ENCODE data around the gene DTYMK.
A peak's percentile ranks its signal among the peaks of the same experiment; 100 is the strongest.
"Not testable (repeated sequence)": the region's sequence is repeated elsewhere in the genome, so short reads cannot be mapped to it uniquely, and the experiment has no call there.

Gene DTYMK, protein sequence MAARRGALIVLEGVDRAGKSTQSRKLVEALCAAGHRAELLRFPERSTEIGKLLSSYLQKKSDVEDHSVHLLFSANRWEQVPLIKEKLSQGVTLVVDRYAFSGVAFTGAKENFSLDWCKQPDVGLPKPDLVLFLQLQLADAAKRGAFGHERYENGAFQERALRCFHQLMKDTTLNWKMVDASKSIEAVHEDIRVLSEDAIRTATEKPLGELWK

DNA sequence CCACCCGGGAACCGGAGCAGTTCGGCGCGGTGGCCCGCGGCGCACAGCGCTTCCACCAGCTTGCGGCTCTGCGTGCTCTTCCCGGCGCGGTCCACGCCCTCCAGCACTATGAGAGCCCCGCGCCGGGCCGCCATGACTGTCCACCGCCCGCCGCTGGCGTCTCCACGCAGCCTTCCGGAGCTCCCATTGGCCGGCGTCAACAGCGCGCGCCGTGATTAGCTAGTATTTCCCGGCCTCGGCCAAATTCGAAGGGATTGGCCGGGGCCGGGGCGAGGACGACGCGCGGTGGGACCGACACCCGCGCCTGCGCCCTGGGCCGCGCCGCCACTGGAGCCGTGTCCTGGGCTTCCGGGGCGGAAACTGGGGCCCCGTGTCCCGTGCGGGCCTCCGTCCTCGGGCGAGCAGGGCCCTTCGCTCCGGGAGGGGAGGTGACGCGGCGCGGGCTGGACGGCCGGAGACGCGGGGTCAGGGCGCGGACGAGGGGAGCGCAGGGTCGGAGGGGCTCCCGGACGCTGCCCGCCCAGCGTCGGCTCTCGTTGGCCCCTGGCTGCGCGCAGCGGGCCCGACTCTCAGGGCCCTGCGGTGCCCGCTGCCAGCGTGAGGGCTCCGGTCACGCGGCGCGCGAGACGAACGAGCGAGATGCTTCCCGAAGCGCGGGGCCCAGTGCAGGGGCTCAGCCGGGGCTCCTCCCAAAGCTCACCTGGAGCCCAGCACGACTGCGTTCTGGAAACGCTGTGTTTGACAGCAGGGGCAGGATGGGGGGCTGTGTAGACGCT is at the start of gene DTYMK:
Gene DTYMK (minus strand): TSS at position 166 of the 776 bp plus-strand sequence. CDS start 32 bp downstream, at position 134.
- DNase-seq, result peak; percentile 94

DNA sequence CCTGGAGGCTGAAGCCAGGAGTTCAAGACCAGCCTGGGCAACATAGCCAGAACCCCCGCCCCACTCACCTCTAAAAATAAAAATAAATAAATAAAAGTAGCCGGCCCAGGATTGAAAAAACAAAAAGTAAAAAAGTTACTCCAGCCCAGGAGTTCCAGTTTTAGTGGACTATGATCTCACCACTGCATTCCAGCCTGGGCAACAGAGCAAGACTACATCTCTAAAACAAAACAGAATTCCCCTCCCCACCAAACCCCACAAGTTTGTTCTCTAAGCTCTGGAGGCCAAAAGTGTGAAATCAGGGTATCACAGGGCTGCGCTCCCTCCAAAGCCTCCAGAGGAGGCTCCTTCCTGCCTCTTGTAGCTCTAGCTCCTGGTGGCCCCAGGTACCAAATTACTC is 49.5 kb upstream of the DTYMK start:
- DNase-seq, result no peak

DNA sequence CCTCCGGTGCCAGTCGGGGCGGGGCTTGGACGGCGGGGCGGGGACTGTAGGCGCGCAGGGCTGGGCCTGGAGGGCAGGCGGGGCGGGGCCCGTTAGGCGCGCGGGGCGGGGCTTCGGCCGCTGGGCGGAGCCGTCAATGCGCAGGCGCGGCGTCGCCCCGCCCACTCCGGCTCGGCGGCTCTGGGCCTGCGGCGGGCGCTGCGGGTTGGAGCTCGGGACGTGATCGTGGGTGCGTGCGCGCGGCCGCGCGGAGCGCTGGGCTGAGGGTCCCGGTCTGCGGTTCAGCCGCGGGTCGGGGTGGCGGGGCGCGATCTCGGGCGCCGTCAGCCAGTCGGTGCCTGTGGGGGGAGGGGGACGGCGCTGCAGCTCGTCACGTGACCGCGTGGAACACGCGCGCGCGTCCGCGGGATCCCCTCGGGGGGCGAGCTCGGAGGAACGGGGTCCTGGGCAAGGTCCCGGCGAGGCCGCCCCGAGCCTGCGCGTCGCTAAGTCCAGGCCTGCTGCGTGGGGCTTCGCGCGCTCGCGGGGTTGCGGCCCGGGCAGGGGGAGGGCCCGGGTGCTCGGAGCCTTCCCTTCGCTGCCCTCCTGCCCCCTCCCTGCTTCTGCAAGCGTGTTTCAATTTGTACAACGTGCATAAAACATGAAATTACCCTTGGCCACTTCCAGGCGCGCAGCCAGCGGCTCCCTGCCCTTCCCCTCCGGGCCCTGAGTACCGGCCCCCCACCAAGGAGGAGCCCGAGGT is 48.0 kb upstream of the DTYMK start, which contains the start of gene D2HGDH:
Gene D2HGDH (plus strand): TSS at position 164 of the 742 bp plus-strand sequence. CDS start 595 bp downstream, outside the sequence.
- peak; percentile 91 for DNase-seq

DNA sequence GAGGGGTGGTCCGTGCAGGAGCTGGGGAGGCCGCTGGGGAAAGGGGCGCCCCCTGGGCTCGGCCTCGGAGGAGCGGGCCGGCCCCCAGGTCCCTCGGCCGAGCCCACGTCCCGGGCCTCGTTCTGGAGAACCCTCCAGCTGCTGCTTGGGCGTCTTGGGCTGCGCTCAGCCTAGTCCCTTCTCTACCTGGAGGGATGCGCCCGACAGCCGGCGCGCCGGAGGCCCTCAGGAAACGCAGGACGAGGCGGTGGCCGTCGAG is 47.5 kb upstream of the DTYMK start:
- DNase-seq, result no peak

DNA sequence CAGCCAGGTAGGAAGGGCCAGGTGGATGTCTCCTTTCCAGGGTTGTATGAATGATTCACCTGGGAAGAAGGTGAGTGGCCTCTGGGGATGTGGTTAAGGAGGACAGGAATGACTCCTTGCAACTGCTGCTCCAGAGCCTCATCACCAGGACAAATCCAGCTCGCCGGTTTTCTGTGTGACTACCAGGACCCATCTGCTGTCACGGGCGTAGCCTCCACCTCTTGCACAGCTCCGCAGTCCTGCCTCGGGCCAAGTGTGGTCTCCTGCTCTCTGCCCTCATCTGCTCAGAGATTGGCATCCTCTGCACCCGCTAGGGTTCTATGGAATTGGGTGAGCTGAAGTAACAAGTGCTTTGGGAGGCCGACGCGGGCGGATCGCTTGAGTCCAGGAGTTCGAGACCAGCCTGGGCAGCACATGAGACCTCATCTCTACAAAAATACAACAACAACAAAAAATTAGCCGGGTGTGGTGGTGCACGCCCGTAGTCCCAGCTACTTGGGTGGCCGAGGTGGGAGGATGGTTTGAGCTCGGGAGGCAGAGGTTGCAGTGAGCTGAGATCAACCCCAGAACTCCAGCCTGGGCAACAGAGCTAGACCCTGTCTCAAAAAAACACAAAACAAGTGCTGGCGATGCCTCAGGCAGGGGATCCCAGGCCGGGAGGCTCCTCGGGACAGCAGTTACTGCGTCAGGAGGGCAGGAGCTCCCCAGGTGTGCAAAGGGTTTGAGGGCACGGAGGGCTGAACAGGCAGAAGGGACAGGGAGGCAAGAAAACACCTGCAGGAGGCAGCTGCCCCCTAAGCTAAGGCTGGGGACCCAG is 47.0 kb upstream of the DTYMK start:
- DNase-seq, result no peak

DNA sequence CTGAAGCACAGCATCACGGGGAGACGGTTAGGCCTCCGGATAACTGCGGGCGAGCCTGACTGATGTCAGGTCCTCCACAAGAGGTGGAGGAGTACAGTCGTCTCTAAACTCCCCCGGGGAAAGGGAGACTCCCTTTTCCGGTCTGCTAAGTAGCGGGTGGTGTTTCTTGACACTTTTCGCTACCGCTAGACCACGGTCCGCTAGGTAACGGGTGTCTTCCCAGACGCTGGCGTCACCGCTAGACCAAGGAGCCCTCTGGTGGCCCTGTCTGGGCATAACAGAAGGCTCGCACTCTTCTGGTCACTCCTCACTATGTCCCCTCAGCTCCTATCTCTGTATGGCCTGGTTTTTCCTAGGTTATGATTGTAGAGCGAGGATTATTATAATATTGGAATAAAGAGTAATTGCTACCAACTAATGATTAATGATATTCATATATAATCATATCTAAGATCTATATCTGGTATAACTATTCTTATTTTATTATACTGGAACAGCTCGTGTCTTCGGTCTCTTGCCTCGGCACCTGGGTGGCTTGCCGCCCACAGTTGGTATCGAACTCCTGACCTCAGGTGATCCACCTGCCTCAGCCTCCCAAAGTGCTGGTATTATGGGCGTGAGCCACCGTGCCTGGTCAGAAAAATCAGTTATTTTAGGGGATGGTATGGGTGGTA is 46.0 kb upstream of the DTYMK start:
- DNase-seq, result not testable (repeated sequence)

DNA sequence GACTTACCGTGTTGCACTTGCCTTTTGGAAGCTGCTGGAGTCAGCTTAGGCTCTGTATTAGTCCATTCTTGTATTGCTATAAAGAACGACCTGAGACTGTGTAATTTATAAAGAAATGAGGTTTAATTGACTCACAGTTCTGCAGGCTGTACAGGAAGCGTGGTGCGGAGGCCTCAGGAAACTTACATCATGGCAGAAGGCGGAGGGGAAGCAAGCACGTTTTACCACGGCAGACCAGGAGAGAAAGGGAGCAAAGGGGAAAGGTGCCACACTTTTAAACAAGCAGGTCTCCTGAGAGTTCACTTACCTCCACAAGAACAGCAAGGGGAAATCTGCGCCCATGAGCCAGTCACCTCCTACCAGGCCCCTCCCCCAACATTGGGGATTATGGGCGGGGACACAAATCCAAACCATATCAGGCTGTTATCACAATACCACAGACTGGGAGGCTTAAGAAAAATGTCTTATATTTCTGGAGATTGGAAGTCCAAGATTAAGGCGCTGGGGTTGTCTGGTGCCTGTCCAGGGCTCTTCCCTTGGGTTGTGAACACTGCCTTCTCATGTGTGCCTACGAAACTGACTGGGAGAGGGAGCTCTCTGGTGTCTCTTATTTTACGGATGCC is 44.2 kb upstream of the DTYMK start:
- no peak for DNase-seq

DNA sequence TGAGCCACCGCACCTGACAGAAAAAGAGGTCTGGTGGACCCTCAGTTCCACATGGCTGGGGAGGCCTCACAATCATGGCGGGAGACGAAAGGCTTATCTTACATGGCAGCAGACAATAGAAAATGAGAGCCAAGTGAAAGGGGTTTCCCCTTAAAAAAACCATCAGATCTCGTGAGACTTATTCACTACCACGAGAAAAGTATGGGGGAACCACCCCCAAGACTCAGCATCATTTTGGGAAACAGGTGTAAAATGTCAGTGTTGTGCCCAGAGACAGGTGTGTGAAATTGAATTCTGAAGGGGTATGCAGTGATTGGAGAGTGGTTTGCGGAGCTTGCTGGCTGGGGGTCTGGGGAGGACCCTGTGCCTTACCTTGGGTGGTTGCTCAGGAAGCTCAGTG is 43.3 kb upstream of the DTYMK start:
- no peak for DNase-seq

DNA sequence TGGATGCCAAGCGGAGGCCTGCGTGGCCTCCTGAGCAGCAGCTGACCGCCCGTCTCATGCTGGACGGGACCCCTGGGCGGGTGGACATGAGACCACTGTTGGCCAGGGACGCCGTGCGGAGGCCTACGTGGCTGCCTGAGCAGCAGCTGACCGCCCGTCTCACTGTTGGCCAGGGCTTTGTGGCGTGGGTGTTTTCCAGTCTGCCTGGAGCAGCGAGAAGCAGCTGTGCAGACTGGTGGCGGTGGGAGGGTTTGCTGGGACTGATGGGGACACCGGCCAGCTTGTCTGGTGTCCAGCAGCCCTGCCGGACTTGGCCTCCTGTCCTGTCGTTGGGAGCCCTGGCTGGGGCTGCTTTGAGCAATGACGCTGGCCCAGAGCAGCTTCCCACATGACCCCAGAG is 42.0 kb upstream of the DTYMK start:
- DNase-seq, result no peak

DNA sequence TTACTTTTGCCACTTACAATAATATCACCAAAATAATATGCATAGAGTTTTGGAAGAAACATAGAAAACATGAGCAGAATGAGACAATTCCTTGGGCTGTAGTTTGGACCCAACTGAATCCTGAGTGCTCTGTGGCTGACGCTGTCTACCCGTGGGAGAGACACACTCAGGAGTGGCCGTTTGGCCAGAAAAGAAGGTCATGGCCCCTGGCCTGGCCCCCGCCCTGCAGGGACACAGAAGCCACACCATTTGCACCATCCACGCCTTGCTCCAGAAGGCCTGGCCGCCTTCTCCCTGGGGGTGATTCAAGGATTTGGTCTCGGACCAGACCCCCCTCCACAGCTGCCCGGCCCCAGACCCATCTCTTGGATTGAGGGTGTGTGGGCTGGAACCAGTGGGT is 41.4 kb upstream of the DTYMK start:
- DNase-seq, result no peak

DNA sequence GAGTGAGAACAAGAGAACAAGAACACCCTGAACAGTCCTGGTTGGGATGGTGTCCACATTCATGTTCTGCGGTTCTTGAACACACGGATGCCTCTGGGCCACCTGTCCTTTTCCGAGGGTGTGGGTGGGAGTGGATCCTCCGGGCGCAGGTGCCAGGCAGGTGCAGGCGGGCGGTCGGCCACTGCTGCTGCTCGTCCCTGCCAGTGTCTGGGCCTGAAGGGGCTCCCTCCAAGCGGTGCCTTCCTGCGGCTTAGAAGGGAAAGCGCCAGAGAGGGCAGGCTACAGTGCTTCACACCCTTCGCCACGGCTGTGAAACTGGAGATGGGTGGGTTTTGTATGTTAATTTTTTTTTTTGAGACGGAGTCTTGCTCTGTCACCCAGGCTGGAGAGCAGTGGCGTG is 39.8 kb upstream of the DTYMK start:
- no peak for DNase-seq

DNA sequence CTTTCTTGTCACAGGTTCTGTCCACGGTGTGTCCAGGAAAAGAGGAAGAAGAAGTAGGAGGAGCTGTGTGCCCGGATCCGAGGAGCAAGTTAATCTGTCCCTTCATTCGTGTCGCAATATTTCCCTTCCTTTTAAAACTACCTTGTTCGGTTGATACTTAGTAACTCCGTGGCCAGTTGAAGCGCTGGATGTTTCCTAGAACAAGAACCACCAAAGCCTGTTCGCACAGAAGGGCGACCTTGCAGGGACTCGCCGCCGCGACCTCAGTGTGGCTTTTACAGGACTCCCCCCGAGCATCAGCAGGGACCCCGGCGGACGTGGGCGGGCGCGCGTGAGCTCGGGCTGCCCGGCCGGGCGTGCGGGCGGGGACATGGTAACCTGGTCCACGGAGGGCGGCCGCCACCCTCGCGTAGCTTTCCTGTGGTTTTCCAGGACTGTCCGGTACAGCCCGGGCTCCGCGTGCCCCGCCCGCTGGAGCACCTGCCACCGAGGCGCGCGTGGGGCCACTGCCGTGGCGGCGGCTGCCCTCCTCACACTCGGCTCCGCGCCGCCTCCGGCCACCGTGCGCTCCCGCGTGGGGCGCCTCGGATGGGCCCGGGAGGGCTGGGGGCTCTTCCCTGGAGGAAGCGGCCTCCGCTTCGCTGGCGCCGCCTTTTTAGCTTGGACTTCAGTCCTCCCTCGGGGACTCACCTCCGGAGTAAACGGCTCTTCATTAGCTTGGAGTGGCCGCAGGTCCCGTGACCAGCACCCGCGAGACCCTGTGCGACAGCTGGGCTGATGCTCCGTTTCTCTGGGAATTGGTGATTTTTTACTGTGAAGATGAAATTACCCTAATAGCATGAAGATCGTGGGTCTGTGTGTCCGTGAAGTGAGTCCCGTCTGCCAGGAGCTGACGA is 38.6 kb upstream of the DTYMK start:
- no peak for DNase-seq

DNA sequence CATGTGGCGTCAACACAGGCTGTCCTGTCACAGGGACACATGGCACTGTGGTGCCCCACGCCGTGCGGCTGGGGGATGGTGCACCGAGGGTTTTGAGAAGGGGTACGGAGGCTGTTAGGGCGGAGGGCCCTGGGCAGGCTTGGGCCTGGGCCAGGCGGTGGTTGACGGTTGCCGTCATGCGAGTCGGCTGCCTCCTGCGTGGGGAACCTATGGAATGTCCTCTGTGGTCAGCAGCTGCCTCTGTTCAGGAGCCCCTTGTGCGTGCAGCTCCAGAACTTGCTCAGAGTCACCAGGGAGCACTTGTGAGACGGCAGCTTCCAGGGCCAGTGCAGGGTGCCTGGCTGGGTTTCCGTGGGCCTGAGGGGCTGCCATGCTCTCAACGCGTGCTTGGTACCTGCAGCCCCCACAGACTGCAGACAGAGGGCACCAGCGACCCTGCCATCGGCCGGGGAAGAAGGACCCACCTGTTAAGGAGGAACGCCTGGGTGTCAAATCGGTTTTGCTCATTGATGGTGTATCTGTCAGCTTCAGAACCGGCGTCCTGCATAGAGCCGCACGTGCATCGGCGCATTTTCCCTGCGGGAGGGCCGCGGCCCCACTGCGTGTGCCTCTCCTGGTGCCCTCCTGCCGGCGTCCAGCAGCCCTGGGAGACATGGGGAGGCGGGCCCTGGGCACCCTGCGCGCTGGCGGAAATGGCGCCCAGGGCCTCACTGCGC is 37.8 kb upstream of the DTYMK start:
- DNase-seq, result no peak

DNA sequence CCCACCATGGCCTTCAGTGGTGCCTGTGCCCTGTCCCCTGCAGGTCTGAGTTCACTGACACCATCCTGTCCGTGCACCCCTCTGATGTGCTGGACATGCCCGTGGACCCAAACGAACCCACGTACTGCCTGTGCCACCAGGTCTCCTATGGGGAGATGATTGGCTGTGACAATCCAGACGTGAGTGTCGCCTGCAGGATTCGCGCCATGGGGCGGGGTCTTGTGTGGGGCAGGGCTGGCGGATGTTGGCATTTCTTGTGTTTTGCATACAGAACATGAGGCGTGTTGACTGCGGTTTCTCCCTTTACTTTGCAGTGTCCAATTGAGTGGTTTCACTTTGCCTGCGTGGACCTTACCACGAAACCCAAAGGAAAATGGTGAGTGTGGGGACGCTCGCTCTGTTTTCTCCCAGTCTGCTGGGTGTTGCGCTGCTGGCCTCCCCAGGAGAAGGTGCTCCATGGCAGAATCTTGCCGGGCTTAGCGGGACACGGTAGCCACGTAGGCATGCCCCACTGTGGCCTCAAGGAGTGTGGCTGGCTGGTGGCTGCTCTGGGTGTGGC is 36.4 kb upstream of the DTYMK start:
- DNase-seq, result no peak

DNA sequence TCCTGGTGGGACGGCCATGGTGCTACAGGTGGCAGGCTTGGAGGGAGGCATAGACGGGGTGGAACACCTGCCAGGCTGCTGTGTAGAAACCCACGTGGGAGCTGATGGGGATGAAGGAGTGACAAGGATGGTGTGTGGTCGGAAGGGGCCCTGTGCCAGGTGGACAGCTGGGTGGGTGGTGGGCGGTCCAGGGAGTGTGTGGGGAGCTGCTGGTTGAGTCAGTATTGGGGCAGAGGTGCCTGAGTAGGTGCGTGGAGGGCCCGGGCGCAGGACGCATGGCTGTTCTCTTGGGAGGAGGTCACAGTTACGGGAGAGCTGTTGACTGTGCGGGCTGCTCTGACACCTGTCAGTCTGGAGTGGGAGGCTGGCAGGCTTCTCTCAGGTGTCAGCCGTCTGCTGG is 35.2 kb upstream of the DTYMK start:
- no peak for DNase-seq

DNA sequence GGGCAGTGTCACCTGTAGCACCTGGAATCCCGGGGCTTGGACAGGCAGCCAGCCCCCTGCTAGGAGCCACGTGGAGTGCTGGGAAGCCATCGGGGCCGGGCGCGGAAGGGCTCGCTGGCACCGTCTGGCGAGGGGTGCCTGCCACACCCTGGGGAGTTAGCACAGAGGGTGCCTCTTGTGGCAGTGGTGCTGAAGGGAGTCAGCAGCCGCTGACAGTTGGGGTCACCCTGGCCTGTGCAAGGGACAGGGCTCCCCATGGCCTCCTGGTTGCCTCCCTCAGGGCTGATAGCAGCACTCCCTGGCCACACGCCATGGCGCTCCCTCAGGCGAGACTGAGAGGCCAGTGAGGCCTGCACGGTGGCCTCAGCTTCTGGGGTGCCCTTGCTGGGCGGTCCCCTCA is 33.9 kb upstream of the DTYMK start:
- no peak for DNase-seq

DNA sequence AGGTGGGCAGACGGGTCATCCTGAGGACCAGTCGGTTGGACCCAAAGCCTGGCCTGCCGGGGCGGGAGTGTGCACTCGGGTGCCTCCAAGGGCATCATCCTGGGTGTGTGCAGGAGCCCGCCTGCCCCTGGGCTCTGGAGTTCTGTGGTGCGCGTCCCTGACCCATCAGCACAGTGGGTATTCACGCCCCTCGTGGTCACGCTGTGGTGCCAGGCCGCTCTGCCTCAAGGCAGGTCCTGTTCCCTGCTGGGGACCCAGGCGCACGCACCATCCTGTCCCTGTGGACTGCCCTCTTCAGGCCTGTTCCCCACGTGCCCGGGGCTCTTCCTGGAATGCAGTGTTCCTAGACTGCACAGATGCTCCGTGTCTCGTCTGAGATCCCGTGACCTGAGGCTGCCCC is 33.5 kb upstream of the DTYMK start:
- DNase-seq, result no peak

DNA sequence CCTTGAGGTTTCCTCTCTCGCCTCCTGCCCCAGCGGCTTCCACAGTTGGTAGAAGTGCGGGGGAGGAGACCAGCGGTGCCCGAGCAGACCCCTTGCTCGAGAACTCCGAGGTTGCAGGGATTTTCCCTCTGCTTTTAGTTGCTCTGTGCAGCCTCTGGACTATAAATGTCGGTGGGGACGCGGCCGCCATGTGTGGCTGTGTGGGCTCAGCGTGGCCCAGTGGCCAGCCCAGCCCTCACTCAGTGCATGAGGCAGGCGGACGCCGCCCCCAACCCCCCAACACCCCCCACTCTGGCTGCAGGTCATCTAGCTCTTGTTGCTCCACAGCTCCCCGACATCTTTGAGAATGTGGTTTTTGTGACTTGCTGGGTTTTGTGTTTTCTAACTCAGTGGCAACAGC is 32.5 kb upstream of the DTYMK start:
- no peak for DNase-seq

DNA sequence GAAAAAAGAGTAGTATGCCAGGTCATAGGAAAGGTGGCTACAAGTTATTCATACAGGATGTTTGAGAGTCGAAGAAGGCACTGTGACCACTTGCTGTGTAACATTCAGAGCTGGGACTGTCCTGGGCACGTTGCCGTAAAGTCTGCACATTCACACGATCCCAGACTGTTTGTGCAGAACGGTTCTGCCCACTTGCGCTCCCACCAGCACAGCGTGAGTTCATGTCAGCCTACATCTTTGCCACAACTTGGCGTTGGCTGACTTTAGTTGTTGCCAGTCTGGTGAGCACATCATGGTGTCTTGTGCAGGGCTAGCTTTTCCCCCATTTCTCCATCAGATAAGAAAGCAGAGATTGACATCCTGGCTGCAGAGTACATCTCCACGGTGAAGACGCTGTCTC is 22.3 kb upstream of the DTYMK start:
- no peak for DNase-seq

DNA sequence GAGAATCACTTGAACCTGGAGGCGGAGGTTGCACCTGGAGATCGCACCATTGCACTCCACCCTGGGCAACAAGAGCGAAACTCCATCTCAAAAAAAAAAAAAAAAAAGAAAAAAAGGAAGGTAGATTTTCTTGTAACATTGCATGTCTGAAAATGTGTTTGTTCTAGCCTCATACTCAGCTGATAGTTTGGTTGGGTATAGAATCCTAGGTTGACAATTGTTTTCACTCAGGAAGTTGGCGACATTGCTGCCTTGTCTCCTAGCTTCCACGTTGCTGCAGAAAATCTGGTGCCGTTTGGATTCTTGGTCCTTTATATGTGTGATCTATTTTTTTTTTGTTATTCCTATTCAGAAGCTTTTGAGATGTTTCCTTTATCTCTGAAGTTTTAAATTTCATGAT is 19.9 kb upstream of the DTYMK start:
- DNase-seq, result no peak

All from NK-92 treated with Interleukin-12 subunit alpha and Interleukin-12 subunit beta, amount 100 ng/mL, for 24 hours (cell line).